ENCODE measurements around the gene NAXD.

- TF ChIP-seq CTCF (IDR thresholded peaks at IDR 0.05; ENCODE audit: insufficient read depth, low read depth, low read length) (no peak), EZH2 (IDR thresholded peaks at IDR 0.05; ENCODE audit: insufficient read depth, low read length) (no peak)
These were observed 3.4 kb downstream of the NAXD start for GRCh38 chr13:110618780-110619179.
